Body of pancreas (tissue), 4 donors: Measurements from ENCODE around the gene PCP4. TPM values are rescaled to one million over a fixed set of nuclear protein-coding genes. Genes with fewer than 3 reads are reported as not detected.

Experiments used
- ATAC-seq: fragments of 150-250 bp; one replicate; pipeline ENCODE4 v1.9.1; 2016
- DNase-seq, 4 donors: peaks; one replicate each; pipeline ENCODE4 v3.0.0-alpha.2; 2019
- H3K27ac ChIP-seq, 4 donors: fragments of 200-600 bp; sonication (generic); 1 replicate in 3 of 4; 2 replicates in 1 of 4; pipeline versions ENCODE4 v1.5.1 to v1.6.1; 2016 to 2019; ENCODE audit warnings: mild to moderate bottlenecking in 1 of 4, mixed read lengths in 1 of 4, moderate library complexity in 1 of 4
- H3K27me3 ChIP-seq, 2 donors: fragments of 200-600 bp; sonication (generic); one replicate each; pipeline ENCODE4 v1.6.0; 2016; ENCODE audit warnings: mild to moderate bottlenecking in 1 of 2
- H3K36me3 ChIP-seq, 2 donors: fragments of 200-600 bp; sonication (generic); replicated peaks in 1 of 2; 2 replicates each; pipeline ENCODE4 v1.5.1; 2016; ENCODE audit warnings: low read depth in 2 of 2; ENCODE audit not compliant: insufficient read depth in 1 of 2
- H3K4me1 ChIP-seq: fragments of 200-600 bp; sonication (generic); one replicate; pipeline ENCODE4 v1.6.0; 2016
- H3K4me3 ChIP-seq, 2 donors: fragments of 200-600 bp; sonication (generic); 1 replicate in 1 of 2; 2 replicates in 1 of 2; pipeline ENCODE4 v1.5.1; 2016 to 2019
- H3K9me3 ChIP-seq, 3 donors: fragments of 200-600 bp; sonication (generic); 1 replicate in 2 of 3; 2 replicates in 1 of 3; pipeline ENCODE4 v1.5.1; 2016
- POLR2A ChIP-seq, 3 donors: fragments of 450-650 bp; IDR thresholded peaks; one replicate each; pipeline ENCODE4 v1.6.1; 2016; ENCODE audit warnings: antibody characterized with exemption in 3 of 3, mild to moderate bottlenecking in 2 of 3
- WGBS, 2 donors: methylation state at CpG; one replicate each; pipeline ENCODE4 v1.1.5; 2017; 5-methylcytosine and 5-hydroxymethylcytosine counted together
- intact Hi-C: fragments of 100-400 bp; cut with DNase I; formaldehyde crosslinking; loops from one replicate; pipeline ENCODE4 v1.15.1; 2023
- total RNA-seq, 2 donors: library from RNA; depleted of rRNA; stranded (reverse); fragments of >200 nt; gene quantifications; one replicate each; pipeline ENCODE4 v1.1.0, GENCODE V29; 2016
- TF ChIP-seq, protein P1 (sequence below), 7 experiments: fragments of 450-650 bp in 4 of 7; fragments of 200-600 bp in 3 of 7; sonication (generic) in 3 of 7; IDR thresholded peaks; one replicate each; pipeline ENCODE4 v1.5.1; 2016 to 2019; ENCODE audit warnings: antibody characterized with exemption in 7 of 7

Gene PCP4
- total RNA-seq, 2 donors from 2014 or later, result 1.6 TPM; not detected in 1

DNA sequence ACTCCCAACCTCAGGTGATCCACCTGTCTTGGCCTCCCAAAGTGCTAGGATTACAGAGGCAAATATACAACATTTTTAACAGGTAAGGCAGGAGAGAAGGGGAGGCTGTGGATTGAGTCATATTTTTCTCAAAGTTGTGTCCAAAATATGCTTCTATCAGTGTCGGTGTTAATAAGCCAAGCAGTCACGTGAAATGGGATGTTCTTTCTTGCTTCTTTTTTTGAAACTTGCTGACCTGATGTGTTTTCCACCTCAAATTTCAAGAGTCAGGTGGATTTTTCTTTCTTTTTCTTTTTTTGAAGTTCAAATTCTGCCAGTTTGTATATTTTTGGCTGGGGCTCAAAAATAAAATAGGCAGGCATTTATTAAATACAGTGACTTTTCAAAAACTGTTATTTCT lies 91.5 kb downstream of the PCP4 start:
- TF ChIP-seq POLR2A (IDR thresholded peaks at IDR 0.05), result no peak
- TF ChIP-seq, protein P1, sequence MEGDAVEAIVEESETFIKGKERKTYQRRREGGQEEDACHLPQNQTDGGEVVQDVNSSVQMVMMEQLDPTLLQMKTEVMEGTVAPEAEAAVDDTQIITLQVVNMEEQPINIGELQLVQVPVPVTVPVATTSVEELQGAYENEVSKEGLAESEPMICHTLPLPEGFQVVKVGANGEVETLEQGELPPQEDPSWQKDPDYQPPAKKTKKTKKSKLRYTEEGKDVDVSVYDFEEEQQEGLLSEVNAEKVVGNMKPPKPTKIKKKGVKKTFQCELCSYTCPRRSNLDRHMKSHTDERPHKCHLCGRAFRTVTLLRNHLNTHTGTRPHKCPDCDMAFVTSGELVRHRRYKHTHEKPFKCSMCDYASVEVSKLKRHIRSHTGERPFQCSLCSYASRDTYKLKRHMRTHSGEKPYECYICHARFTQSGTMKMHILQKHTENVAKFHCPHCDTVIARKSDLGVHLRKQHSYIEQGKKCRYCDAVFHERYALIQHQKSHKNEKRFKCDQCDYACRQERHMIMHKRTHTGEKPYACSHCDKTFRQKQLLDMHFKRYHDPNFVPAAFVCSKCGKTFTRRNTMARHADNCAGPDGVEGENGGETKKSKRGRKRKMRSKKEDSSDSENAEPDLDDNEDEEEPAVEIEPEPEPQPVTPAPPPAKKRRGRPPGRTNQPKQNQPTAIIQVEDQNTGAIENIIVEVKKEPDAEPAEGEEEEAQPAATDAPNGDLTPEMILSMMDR (IDR thresholded peaks at IDR 0.05), result no peak
- Histone ChIP-seq H3K4me1 (no peaks in the 10 kb centered on the region), H3K27ac (no peak overlapping the region), H3K36me3 (no peaks in the 10 kb centered on the region), H3K9me3 (peaks cover 0 to 7% (median 0%) of the 10 kb centered on the region in 3 donors), H3K4me3 (no peak overlapping the region), H3K27me3 (no peaks in the 10 kb centered on the region)
- DNase-seq (no peak), ATAC-seq (no peak)
- intact Hi-C loops, result no loop called here
- WGBS, 2 donors, result 86 to 88% methylated on average over 2 of the region's 2 CpGs

DNA sequence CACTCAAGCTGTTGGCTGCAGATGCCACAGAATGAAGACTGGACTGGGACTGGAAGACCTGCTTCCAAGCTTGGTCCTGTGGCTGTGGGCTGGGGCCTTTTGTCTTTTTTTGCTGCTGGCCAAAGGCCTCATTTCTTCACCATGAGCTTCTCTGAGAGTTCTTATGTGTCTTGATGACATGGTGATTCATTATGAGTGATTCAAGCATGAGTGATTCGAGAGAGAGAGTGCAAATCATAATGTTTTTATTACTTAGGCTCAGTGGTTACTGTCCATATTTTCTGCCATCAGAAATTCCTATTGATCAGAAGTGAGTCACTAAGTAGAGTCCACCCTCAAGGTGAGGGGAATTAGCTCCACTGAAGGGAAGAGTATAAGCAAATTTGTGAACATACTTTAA lies 94.0 kb downstream of the PCP4 start:
- Histone ChIP-seq H3K9me3 (peaks cover 0 to 7% (median 0%) of the 10 kb centered on the region in 3 donors), H3K4me1 (no peaks in the 10 kb centered on the region), H3K4me3 (no peak overlapping the region), H3K27ac (no peak overlapping the region), H3K36me3 (no peaks in the 10 kb centered on the region), H3K27me3 (no peaks in the 10 kb centered on the region)
- 41 to 47% methylated on average over 1 of the region's 1 CpG for WGBS, 2 donors
- no peak for ATAC-seq
- TF ChIP-seq, protein P1 (IDR thresholded peaks at IDR 0.05), result no peak
- intact Hi-C loops, result no loop called here
- no peak for DNase-seq

DNA sequence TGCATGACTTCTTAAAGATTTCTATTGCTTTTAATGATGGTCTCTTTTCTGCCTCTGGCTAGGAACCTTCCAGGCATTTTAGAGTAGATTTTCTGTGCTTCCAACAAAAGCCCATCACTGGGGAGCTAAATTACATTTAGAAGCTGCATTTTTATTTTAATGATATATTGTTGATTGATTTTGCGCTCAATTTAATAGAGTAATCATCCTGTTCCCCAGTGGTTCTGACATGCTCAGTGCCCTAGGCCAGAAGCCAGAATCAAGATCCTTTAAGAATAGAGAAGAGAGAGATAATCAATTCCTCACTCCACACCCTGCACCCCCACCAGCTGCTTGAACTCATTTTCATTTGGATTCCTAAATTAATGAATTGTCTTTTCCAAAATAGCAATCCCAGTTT lies 97.8 kb downstream of the PCP4 start:
- no peak overlapping the region for H3K27ac ChIP-seq
- no peak for DNase-seq
- no peaks in the 10 kb centered on the region for H3K4me1 ChIP-seq
- H3K9me3 ChIP-seq, result peaks cover 0 to 2% (median 0%) of the 10 kb centered on the region in 3 donors
- H3K27me3 ChIP-seq, result no peaks in the 10 kb centered on the region
- no peak for ATAC-seq
- intact Hi-C loops, result no loop called here
- no peaks in the 10 kb centered on the region for H3K36me3 ChIP-seq
- 41 to 42% methylated on average over 1 of the region's 1 CpG for WGBS, 2 donors
- TF ChIP-seq POLR2A (IDR thresholded peaks at IDR 0.05), result no peak
- TF ChIP-seq, protein P1 (IDR thresholded peaks at IDR 0.05), result no peak
- H3K4me3 ChIP-seq, result no peak overlapping the region

DNA sequence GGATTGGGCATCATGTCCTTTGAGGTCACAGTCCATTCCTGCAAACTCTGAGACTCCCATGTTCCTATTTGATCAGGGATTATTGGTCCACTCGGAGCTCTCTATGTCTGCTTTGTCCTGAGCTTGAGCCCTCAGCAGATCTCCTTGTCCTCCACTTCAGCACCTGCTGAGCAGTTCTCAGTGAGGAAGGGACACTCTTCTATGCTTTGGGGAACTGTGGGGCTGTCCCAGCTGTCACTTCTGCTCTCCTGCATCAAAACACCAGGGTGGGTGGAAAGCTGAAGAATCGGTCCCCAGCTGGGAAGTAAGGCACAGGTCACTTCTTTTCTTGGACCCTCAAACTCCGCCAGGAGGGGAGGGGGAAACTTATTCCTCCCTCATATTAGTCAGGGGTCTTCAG lies 99.5 kb downstream of the PCP4 start:
- 34 to 51% methylated on average over 3 of the region's 3 CpGs for WGBS, 2 donors
- Histone ChIP-seq H3K9me3 (no peaks in the 10 kb centered on the region), H3K27me3 (no peaks in the 10 kb centered on the region), H3K36me3 (no peaks in the 10 kb centered on the region), H3K4me3 (no peak overlapping the region), H3K4me1 (no peaks in the 10 kb centered on the region), H3K27ac (no peak overlapping the region)
- intact Hi-C loops, result no loop called here
- ATAC-seq (no peak), DNase-seq (no peak)
- no peak for TF ChIP-seq POLR2A (IDR thresholded peaks at IDR 0.05)
- TF ChIP-seq, protein P1 (IDR thresholded peaks at IDR 0.05), result no peak

DNA sequence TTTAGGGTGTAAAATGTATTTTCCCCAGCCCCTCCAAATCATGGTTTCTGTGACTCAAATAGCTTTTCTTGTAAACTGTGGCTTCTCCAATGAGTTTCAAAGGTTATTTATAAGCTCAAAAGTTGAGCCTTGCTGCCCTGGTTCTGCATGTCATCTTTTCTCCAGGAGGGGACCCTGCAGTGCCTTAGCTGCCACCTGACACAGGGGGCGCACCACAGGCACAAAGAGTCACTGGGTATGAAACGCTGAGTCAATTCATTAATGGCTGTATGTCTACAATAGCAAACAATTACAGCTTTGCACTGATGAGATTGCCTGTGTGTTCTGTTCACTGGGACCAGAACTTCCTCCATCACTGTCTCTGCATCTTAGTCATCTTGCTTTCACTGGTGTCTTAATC lies 100.8 kb downstream of the PCP4 start:
- DNase-seq (no peak), ATAC-seq (no peak)
- no peaks in the 10 kb centered on the region for H3K27me3 ChIP-seq
- WGBS, 2 donors, result 81 to 92% methylated on average over 2 of the region's 2 CpGs
- no peak overlapping the region for H3K27ac ChIP-seq
- no peaks in the 10 kb centered on the region for H3K4me1 ChIP-seq
- intact Hi-C loops, result no loop called here
- no peaks in the 10 kb centered on the region for H3K9me3 ChIP-seq
- TF ChIP-seq, protein P1 (IDR thresholded peaks at IDR 0.05), result no peak
- no peak for TF ChIP-seq POLR2A (IDR thresholded peaks at IDR 0.05)
- no peak overlapping the region for H3K4me3 ChIP-seq
- no peaks in the 10 kb centered on the region for H3K36me3 ChIP-seq
